ENCODE measurements around the gene S100A1. TPM values are rescaled to one million over a fixed set of nuclear protein-coding genes. Genes with fewer than 3 reads are reported as not detected.
A peak's percentile ranks its signal among the peaks of the same experiment; 100 is the strongest.

S100A1 gene
- total RNA-seq, 4 donors from 2014 or later, result 139 to 498 (median 231) TPM

- peaks cover 28 to 32% of the 10 kb centered on the region in 2 donors for H3K36me3 ChIP-seq
- TF ChIP-seq POLR2A (IDR thresholded peaks at IDR 0.05) (no peak), CTCF (IDR thresholded peaks at IDR 0.05) (no peak)
- H3K27me3 ChIP-seq, result no peaks in the 10 kb centered on the region
- no peak for DNase-seq
- H3K4me3 ChIP-seq (replicated peaks in 1 of 3), result no peak overlapping the region
- intact Hi-C loops (cut with DNase I), result no loop called here
- WGBS, 2 donors, result 50 to 58% methylated on average over 2 of the region's 2 CpGs
- peak overlapping the region in 2 of 3 donors; percentile 70 to 73 for H3K27ac ChIP-seq
- H3K4me1 ChIP-seq, result peaks cover 21 to 35% of the 10 kb centered on the region in 2 donors
- no peaks in the 10 kb centered on the region for H3K9me3 ChIP-seq
These were observed 19.1 kb downstream of the S100A1 start for GRCh38 chr1:153647346-153647714.

GRCh38 chr1:153648000-153648643 lies 19.9 kb downstream of the S100A1 start:
- intact Hi-C loops (cut with DNase I), result no loop called here
- peaks cover 20 to 24% of the 10 kb centered on the region in 2 donors for H3K36me3 ChIP-seq
- peaks cover 21 to 43% of the 10 kb centered on the region in 2 donors for H3K4me1 ChIP-seq
- peak; percentile 58 to 73 for DNase-seq
- 67 to 70% methylated on average over 10 of the region's 10 CpGs for WGBS, 2 donors
- H3K27me3 ChIP-seq, result no peaks in the 10 kb centered on the region
- H3K27ac ChIP-seq, result peak overlapping the region; percentile 40 to 73 (median 70)
- TF ChIP-seq POLR2A (IDR thresholded peaks at IDR 0.05) (no peak), CTCF (IDR thresholded peaks at IDR 0.05) (no peak)
- no peak overlapping the region for H3K4me3 ChIP-seq (replicated peaks in 1 of 3)
- no peaks in the 10 kb centered on the region for H3K9me3 ChIP-seq

GRCh38 chr1:153649137-153649862 lies 21.1 kb downstream of the S100A1 start:
- Histone ChIP-seq H3K4me1 (peaks cover 21 to 46% of the 10 kb centered on the region in 2 donors), H3K4me3 (replicated peaks in 1 of 3) (no peak overlapping the region), H3K9me3 (no peaks in the 10 kb centered on the region), H3K36me3 (peaks cover 12 to 16% of the 10 kb centered on the region in 2 donors), H3K27ac (peak overlapping the region; percentile 10 to 64 (median 46)), H3K27me3 (no peaks in the 10 kb centered on the region)
- 63 to 67% methylated on average over 2 to 3 of the region's 3 CpGs for WGBS, 2 donors
- no peak for DNase-seq
- TF ChIP-seq CTCF (IDR thresholded peaks at IDR 0.05) (no peak), POLR2A (IDR thresholded peaks at IDR 0.05) (no peak)
- intact Hi-C loops (cut with DNase I), result no loop called here

GRCh38 chr1:153649863-153650235 lies 21.6 kb downstream of the S100A1 start:
- 70 to 87% methylated on average over 2 of the region's 2 CpGs for WGBS, 2 donors
- H3K9me3 ChIP-seq, result no peaks in the 10 kb centered on the region
- TF ChIP-seq POLR2A (IDR thresholded peaks at IDR 0.05) (no peak), CTCF (IDR thresholded peaks at IDR 0.05) (no peak)
- intact Hi-C loops (cut with DNase I), result no loop called here
- peak overlapping the region in 2 of 3 donors; percentile 46 to 64 for H3K27ac ChIP-seq
- no peaks in the 10 kb centered on the region for H3K27me3 ChIP-seq
- DNase-seq, result peak; percentile 42 to 77
- H3K36me3 ChIP-seq, result peaks cover 11 to 12% of the 10 kb centered on the region in 2 donors
- no peak overlapping the region for H3K4me3 ChIP-seq (replicated peaks in 1 of 3)
- peaks cover 21 to 46% of the 10 kb centered on the region in 2 donors for H3K4me1 ChIP-seq

- H3K36me3 ChIP-seq, result no peaks in the 10 kb centered on the region
- no peak for TF ChIP-seq POLR2A (IDR thresholded peaks at IDR 0.05)
- 84 to 91% methylated on average over 1 of the region's 1 CpG for WGBS, 2 donors
These were observed 23.5 kb downstream of the S100A1 start for GRCh38 chr1:153651771-153652170.

More at GRCh38 chr1:153651771-153652170, 23.5 kb downstream of the S100A1 start:
- Histone ChIP-seq H3K9me3 (no peaks in the 10 kb centered on the region), H3K4me3 (replicated peaks in 1 of 3) (no peak overlapping the region), H3K27ac (no peak overlapping the region), H3K27me3 (no peaks in the 10 kb centered on the region), H3K4me1 (peaks cover 17 to 41% of the 10 kb centered on the region in 2 donors)
- no peak for DNase-seq
- intact Hi-C loops (cut with DNase I), result no loop called here

All from thyroid gland (tissue), 4 donors.